Glomerular visceral epithelial cell (primary cell): ENCODE results near the gene GCLC.
"Not testable (repeated sequence)": the region's sequence is repeated elsewhere in the genome, so short reads cannot be mapped to it uniquely, and the experiment has no call there.

ENCODE experiments used
- DNase-seq: peaks from one replicate; pipeline ENCODE4 v3.0.0-alpha.2; 2016; ENCODE audit errors: extremely low spot score

GCLC gene

DNA sequence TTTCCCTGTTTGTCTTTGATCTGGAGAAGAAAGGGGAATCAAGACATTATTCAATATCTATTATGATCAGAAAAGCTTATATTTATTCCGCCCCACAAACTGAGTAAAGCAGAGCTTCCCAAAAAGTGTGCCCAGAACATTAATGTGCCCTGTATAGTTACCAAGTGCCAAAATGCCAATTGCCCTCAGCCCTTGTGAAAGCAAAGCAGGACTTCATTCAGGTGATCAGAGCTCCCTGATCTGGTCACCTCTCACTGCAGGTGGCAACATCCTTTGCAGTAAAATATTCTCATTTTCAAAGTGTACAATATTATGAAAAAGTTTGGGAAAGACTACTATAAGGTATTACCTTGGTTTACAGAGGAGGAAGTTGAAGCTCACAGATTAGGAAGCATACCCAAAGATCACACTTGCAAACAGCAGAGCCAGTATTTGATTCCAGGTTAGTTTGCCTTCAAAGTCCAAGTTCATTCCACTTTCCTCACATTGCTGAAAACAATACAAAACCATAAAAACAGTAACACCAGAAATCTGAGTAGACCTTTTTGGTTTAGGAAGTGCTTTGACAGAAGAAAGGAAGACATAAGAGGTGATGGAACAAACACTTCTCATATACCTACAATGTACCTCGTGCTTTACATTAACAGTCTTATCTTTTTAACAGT lies 19.6 kb upstream of the GCLC start:
- DNase-seq: no peak

DNA sequence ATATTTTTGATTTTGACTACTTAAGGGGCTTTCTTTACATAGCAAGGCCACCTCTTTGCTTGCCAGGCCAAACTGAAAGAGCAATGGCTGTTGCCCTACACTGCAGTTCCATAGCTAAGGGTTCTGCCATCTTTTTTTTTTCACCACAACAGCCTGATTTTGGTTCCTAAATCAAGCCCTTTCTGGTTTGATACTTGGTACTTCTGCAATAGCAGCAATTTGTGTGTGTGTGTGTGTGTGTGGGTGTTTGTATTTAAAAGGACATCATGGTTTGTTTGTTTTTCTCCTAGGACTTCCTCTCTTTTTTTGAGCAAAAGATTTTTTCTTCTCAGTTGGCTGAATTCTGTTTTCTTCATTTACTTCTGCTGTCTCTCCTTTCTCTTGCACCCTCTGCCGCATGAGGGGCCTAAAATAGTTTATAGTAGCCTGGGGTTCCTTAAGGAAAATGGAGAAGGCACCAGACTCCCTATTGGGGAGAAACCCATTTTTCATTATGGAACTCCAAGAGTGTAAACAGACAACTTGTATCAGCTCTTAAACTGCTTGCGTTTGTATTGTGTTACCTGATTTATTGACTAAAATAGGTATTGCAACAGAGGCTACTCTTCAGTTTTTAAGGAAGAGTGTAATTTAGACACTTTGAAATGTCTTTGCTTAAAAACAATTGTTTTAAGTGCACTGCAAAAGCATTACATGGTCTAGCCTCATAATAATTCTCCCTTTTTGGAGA lies 12.2 kb upstream of the GCLC start:
- DNase-seq: no peak

DNA sequence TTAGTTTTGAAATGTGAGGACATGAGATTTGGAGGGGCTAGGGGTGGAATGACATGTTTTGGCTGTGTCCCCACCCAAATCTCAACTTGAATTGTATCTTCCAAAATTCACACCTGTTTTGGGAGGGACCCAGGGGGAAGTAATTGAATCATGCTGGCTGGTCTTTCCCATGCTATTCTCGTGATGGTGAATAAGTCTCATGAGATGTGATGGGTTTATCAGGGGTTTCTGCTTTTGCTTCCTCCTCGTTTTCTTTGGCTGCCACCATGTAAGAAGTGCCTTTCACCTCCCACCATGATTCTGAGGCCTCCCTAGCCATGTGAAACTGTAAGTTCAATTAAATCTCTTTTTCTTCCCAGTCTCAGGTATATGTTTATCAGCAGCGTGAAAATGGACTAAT lies 8.7 kb upstream of the GCLC start:
- not testable (repeated sequence) for DNase-seq

DNA sequence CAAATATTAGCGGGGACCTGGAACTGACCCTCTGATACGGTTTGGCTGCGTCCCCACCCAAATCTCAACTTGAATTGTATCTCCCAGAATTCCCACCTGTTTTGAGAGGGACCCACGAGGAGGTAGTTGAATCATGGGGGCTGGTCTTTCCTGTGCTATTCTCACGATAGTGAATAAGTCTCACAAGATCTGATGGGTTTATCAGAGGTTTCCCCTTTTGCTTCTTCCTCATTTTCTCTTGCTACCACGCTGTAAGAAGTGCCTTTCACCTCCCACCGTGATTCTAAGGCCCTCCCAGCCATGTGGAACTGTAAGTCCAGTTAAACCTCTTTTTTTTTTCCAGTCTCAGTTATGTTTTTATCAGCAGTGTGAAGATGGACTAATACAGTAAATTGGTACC lies 6.8 kb upstream of the GCLC start:
- DNase-seq: not testable (repeated sequence)

DNA sequence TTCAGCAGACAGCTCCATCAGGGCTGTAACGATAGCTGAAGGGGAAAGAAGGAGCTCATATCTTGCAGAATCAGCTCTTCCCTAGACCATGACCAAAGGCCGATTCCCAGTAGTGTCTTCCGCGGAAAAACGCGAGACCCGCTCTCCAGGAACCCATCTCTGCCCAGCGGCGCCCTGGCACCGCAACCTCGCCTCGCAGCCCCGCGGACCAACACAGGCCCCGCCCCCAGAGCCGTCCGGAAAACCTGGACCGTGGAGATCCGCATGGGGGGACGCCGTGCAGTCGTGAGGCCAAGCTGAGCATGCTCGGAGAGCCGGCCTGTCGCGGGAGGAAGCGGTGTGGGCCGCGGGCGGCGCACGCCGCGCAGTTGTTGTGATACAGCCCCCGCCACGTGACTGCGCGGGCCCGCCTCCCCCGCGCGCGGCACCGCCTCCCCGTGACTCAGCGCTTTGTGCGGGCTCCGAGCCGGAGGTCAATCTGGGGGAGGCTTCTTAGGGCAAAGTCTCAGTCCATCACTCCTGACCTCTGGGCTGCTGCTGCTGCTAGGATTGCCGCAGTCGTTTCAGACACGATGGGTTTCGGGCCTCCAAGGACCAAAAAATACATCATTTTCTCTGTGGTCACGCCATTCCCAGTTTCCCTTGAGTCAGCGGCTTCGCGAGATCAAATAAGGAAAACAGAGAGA lies 3.1 kb upstream of the GCLC start:
- DNase-seq: peak; percentile 96

DNA sequence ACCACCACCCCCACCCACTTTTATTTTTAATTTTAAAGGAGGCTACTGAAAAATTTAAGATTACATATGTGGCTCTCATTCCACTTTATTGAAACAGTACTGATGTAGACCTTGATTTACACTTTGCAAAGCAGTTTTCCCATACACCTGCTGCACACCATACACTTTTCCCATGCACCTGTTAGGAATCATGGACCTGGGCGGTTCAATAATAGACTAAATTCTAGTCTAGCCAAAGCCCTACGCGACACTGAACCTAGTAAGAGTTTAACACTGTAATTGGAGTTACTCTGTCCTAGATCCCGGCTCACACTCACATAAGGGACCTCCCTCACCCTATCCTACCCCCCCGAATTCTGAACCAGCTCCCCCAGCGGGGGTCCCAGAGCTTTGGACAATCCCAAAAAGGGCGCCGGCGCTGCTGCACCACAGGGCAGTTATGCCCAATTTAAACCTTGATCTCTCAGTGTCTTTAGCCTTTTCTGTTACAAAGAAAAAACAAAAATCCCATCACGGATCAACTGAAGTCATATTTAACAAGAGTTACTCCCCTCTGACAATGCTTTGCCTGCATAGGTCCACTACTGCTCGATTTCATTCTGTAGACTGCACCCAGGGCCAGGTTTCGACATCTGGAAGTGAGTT lies 2.4 kb upstream of the GCLC start:
- DNase-seq: no peak

DNA sequence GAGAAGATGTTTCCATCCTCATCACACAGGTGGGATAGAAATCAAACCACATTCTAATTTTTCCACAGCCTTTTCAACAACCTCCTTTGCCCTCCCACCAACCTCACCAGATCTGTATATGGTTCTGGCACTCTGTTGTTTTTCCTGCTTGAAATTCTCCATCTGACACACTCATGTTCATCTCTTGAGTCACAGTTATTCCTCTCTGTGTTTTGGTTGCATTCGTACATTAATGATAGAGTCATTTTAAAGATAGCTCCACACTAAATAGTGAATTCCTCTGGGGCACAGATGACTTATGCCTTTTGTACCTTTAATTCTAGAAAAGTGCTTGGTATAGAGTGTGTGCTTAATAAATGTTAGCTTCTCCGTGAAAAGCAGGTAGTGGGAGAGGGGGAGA lies 1.4 kb upstream of the GCLC start:
- no peak for DNase-seq

DNA sequence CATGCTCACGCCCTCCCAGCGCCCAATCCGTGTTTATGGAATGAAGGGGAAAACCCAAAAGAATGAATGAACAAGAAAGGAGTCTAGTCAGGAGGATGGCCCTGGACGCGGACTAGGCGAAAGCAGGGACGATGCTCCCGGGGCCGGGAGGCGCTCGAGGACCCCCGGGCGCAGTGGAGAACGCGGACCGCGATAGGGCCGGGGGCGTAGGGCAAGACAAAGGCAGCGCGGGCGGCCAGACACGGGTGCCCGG lies 758 bp downstream of the GCLC start:
- DNase-seq: peak; percentile 31

DNA sequence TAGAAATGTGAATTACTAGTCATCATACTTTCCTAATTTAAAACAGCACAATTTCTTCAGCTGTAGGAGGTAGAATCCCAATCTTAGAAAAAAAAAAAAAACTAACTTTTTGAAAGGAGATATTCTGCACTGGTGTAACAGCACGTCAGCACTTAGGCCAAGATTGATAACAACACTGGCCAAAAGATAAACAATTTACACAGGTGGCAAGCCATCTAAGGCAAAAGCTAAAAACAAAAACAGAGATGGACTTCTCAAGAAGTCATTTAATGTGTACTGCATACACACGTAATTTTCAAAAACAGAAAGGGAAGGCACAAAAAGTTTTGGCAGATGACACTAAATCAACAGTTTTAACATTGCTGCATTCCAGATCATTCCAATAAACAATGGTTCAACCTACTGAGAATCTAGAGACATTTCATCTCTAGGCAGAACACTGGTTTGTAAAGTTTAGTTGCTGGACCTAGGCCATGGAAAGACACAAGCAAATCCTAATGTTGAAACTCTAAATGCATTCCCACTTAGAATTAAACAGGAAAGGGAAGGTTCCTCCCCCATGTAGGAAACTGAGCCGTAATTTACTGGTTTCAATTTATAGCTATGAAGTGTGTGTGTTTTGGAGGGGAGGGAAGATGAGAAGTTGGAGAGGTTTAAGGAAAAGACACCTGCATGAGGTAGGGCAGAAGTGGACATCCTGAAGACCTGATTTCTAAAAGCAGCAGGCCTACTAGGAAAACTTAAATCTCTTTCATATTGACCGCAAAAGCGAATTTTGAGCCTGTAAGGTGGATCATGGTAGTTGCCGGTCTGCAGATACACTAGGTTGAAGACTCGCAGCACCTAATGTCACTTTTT lies 1.3 kb downstream of the GCLC start:
- DNase-seq: no peak

DNA sequence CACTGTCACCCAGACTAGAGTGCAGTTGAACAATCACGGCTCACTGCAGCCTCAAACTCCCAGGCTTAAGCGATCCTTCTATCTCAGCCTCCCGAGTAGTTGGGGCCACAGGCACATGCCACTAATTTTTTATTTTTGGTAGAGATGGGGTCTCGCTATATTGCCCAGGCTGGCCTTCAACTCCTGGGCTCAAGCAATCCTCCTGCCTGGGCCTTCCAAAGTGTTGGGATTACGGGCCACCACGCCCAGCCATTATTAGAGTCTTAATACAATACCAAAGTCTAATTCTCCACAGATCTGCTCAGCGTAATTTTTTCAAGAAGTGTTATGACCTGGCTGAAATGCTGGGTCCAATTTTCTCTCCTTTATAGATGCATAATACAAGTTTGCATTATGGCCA lies 3.0 kb downstream of the GCLC start:
- DNase-seq: no peak

DNA sequence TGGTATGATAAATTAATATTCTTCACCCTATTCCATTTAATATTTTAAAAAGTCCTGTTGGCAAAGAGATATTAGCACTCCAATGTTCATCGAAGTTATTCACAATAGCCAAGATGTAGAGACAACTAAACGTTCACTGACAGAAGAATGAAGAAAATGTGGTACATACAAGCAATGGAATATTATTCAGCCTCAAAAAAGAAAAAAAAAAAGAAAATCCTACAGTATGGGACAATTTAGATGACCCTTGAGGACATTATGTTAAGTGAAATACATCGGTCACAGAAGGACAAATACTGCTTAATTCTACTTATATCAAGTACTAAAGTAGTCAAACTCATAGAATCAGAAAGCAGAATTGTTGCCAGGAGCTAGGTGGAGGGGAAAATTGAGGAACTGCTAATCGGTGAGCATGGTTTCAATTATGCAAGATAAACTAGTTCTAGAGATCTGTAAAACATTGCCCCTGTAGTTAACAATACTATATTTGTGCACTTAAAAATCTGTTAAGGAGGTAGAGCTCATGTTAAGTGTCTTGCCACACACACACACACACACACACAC lies 4.7 kb downstream of the GCLC start:
- DNase-seq: no peak

DNA sequence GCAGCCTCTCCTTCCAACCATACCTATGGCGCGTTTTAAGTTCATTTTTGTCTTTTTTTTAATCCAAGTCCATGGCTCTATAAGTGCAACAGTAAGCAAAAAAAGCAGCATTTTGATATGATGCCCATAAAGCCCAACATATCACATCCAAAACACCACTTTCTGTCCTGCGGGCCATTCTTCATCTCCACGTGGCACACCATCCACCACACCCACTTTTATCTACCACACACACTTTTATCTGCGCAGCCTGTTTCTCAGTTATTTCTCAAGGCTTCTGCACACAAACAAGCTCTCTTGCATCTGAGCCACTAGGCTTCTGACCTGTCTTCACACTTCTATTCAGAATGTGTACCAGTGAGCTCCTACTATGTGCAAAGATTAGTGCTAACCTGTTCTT lies 5.3 kb downstream of the GCLC start:
- no peak for DNase-seq

DNA sequence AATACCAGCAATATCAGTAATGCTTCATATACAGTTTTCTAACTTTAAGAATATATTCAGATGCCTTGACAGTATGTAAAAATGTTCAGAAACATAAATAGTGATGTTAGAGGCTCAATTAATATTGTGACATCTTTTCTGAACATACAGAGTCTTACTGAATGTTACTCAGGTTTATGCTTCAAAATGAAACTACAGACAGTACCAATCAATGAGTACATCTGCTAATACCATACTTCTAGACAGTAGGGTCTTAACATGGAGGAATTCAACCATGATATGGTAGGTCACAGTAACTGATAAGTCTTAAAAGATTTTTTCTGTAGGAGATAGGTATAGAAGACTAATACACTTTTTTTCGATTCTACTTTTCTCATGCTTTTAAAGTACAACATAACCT lies 8.3 kb downstream of the GCLC start:
- DNase-seq: no peak

DNA sequence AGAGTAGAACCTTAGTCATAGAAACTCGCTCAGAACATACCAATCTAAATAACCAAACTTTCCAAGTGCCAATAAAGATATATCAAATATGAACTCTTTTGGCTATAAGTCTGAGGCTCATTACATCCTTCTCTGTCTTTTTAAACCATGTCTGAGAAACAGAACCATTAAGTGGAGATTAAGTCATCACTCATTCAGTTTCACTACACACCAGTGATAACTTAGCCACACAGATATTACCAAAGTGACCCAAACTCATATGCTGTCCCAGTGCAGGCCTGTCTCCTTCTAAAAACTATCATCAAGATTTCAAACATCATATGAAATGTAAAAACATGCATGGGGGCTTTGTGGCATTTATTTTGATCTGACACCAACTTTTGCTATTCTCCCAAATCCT lies 12.0 kb downstream of the GCLC start:
- DNase-seq: no peak

DNA sequence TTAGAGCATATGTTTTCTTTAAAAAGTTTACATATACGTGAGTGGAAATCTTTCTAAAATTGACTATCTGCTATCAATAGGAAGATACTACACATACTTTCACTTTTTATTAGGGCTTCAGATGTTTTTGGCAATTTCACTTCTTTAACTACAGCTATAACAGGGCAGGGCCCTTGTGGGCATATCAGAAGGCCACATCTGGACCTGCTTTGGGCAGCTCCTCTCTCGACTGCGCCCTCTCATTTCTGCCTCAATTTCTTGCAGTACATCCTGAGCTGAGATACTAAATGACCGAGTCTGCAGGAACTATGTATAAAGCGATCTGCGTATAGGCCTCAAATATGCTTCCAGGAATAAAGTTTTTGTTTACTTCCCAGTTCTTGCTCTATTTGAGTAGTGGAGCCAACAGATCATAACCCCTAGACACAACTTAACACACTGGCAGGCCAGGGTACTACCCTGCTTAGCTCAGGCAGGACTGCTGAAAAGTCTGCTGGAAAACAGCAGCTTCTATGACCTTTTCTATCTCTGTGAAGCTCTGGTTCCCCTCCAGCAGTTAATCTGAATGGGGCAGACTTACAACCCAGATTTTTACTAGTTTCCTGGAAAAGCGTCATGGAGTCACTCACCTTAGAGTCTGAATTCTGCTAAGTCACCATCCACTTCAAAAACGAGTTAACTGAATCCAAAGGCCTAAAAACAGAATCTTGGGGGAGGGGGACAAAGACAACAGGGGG lies 12.7 kb downstream of the GCLC start:
- no peak for DNase-seq

DNA sequence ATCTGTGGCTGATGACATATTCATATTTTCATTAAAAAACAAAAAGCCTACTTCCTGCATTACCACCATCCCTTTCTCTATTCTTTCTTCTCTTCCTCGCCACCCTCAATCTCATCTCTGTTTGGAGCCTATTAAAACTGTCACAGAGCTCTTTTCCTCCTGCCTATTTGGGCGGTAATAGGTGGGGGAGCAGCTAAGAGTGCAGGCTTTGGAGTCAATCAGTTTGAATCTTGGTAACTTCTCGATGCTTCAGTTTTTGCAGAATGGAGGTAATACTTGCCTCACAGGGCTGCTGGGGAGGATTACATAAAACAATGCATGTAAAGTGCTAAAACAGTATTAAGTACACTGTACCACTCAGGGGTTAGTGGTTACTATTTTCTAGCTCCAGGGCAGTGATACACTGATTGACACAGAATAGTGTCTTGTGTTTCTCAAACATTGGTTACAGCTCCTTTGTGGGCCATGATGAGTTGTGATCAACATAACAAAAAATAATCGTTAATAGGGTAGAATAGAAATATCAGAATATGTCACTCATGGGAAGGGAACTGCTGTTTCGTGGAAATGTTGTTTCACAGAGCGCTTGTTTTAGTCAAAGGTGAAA lies 14.0 kb downstream of the GCLC start:
- DNase-seq: no peak

DNA sequence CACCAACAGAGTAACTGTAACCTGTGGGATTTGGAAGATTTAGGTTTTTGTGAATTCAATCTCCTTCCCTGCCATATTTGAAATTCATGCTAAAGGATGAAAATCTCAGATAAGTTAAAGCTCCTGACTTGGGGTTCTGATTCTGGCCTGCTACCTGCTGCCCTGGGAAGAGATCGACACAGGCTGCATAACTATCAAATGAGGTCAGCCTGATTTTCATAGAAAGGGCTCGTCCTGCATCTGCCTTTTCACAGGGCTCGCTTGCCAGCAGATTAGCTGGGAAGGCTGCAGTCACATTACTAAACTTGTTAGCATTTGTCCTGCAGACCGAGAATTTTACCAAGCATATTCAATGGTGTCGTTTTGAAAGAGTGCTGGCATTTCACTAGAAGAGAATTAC lies 14.6 kb downstream of the GCLC start:
- peak; percentile 63 for DNase-seq

DNA sequence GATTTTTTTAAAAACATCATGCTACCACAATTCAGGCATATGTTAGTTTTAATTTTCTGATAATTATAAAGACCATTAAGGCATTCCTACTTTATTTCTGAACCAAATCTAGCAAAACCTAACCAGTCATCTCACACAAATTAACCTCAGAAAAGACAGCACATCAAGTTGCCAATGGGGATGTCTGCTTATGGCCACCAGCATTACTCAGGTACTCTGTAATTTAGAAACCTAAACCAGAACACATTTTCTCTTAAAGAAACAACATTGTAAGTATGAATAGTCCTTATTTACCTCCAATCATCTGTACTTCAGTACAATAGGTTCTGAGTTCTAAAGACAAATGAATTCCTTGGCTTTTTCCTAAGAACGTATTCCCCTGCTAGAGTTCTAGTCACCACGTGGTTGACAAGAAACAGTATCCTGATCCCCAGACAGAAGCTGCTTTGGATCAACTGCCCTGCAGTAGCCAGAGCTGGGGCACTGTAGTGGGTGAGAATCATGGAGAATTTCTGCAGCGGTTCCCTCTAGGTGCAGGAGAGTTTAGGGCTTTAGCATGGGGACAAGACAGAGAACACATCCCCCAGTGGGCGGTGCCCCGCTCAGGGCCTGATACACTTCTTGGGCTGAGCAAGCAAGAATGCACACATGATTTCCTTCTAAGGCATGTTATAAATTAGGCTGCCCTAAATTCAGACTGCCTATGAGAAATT lies 15.4 kb downstream of the GCLC start:
- DNase-seq: no peak

DNA sequence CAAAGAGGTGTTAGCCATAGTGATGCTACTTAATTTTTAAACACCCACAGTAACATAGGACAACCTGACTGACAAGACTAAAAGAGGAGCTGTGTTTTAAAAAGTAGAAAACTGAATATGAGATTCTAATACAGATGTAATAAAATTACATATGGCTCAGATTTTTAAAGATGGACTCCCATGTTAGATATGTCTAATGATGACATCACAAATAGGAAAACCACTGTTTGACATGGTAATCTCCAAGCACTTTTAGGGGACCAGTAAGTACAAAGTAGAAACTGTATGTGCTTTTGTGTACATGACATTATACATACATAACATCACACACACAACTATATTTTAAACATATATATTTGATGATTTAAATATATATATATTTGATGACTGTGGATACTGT lies 16.8 kb downstream of the GCLC start:
- DNase-seq: no peak

DNA sequence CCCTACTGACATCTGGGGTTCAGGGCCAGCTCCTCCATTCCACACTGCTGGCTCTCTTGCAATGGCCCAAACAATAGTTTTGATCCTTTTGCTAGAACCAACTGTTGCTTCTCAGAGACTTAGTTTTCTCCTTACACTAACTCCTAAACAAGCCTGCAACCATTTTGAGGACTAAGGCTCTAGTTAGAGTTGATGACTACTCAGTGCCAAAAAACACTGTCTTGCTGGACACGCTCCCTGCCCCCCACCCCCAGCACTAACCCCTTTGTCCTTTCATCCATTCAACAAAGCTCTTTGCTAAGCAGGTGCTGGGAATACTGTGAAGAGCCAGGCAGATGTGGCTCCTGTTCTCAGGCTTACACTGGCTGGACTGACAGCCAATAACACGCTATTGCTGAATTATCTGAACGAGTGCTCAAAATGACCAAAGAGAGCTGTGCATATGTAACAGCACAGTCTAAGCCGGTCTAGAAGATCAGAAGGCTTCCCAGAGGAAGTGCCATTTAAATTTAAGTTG lies 17.6 kb downstream of the GCLC start:
- no peak for DNase-seq
